Neuron (in vitro differentiated cells): ENCODE results near the gene THSD7B.
"Not testable (repeated sequence)": the region's sequence is repeated elsewhere in the genome, so short reads cannot be mapped to it uniquely, and the experiment has no call there.

Experiments used
- H2AFZ ChIP-seq: one replicate; pipeline ENCODE4 v1.6.1; 2013; ENCODE audit warnings: low read depth, mild to moderate bottlenecking, inconsistent platforms, low read length, moderate library complexity
- H3K27me3 ChIP-seq: one replicate; pipeline ENCODE4 v1.6.1; 2013; ENCODE audit warnings: low read length; ENCODE audit not compliant: insufficient read depth
- H3K36me3 ChIP-seq: one replicate; pipeline ENCODE4 v1.6.1; 2013; ENCODE audit warnings: low read length; ENCODE audit not compliant: insufficient read depth
- H3K4me1 ChIP-seq: one replicate; pipeline ENCODE4 v1.6.1; 2013; ENCODE audit warnings: low read length; ENCODE audit not compliant: insufficient read depth
- H3K4me3 ChIP-seq: 2 replicates; pipeline ENCODE4 v1.5.1; 2013; ENCODE audit warnings: mild to moderate bottlenecking, low read length, moderate library complexity
- H3K9me3 ChIP-seq: one replicate; pipeline ENCODE4 v1.6.1; 2013; ENCODE audit warnings: low read length

The THSD7B gene

DNA sequence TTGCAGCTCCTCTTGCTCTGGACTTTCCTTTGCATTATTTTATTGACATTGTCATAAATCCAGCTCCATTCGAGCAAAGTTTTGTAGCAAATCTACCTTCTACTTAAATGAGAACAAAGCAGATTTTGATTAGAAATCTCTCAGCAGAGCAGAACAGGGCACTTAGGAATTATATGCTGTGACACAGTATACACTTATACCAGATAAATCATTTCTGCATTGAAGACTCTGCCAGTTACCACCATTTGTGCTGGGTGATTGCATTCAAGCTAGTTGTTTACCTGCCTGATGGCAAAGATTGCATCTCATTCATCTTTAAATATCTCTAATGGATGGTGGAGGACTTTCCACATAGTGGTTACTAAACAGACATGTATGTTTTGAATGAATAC lies 757.3 kb downstream of the THSD7B start:
- no peak overlapping the region for H2AFZ ChIP-seq
- H3K36me3 ChIP-seq: no peaks in the 10 kb centered on the region
- H3K27me3 ChIP-seq: no peaks in the 10 kb centered on the region
- no peaks in the 10 kb centered on the region for H3K4me1 ChIP-seq
- no peak overlapping the region for H3K4me3 ChIP-seq
- H3K9me3 ChIP-seq: no peaks in the 10 kb centered on the region

DNA sequence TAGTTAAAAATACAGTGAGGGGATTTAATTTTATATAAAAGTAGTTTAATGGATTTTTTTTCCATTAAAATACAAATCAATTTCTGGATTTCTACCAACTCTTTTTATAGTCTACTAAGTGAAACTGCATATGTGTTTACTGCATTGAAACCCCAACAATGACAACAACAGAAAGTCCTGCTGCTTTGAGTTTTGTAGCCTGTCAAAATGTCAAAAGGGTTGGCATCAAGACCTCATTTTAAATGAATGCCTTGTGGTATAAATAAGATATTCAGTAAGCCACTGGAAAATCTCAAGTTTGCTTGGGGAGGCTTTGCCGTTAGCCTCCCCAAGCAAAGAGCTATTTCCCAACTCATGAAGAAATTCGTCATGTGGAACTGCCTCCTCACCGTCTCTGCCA lies 758.6 kb downstream of the THSD7B start:
- Histone ChIP-seq H3K9me3 (no peaks in the 10 kb centered on the region), H3K36me3 (no peaks in the 10 kb centered on the region), H3K4me3 (no peak overlapping the region), H2AFZ (no peak overlapping the region), H3K27me3 (no peaks in the 10 kb centered on the region), H3K4me1 (no peaks in the 10 kb centered on the region)

DNA sequence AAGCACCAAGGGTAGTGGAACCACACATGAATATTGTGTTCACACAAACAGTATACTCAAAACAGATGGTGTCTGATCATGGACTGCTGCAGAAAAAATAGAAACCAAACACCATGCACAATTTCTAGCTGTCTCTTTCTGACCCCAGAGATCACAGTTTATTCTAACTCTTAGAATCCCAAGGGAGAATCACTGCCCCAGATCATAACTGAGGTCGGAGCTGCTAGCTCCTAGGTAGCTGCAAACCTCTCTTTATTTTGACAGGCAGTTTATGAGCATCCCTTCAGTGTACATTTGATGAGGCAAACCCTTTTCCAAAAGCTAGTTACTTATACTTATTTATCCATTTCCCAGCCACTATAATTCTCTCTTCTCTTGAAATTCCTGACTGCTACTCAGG lies 759.8 kb downstream of the THSD7B start:
- no peaks in the 10 kb centered on the region for H3K36me3 ChIP-seq
- H2AFZ ChIP-seq: no peak overlapping the region
- H3K4me1 ChIP-seq: no peaks in the 10 kb centered on the region
- no peak overlapping the region for H3K4me3 ChIP-seq
- H3K27me3 ChIP-seq: no peaks in the 10 kb centered on the region
- no peaks in the 10 kb centered on the region for H3K9me3 ChIP-seq

DNA sequence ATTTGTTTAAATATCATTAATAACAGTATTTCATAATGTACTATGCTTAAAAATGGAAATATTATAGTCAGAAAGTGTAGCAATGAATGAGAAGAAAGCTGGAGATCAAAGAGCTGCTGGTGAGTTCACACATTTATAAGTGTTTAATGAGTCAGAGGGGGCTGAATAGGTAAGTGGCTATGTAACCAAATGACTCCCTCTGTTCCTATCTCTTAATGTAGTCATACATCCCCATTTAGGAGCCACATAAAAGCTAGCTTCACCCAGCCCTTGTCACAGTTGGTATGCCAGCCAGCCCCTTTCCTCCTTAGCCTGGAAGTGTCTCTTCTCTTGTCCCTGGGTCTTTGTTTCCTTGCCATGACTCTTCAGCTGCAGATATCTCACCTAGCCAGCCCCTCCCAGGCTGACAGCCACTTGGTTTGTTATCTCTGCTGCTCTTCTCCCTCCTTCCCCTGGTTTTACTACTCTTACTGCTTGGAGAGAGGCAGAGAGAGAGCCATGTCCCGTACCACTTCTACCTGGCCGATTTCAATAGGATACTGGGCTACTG lies 760.4 kb downstream of the THSD7B start:
- no peaks in the 10 kb centered on the region for H3K9me3 ChIP-seq
- H3K4me3 ChIP-seq: no peak overlapping the region
- no peaks in the 10 kb centered on the region for H3K4me1 ChIP-seq
- no peaks in the 10 kb centered on the region for H3K36me3 ChIP-seq
- H2AFZ ChIP-seq: no peak overlapping the region
- H3K27me3 ChIP-seq: no peaks in the 10 kb centered on the region

DNA sequence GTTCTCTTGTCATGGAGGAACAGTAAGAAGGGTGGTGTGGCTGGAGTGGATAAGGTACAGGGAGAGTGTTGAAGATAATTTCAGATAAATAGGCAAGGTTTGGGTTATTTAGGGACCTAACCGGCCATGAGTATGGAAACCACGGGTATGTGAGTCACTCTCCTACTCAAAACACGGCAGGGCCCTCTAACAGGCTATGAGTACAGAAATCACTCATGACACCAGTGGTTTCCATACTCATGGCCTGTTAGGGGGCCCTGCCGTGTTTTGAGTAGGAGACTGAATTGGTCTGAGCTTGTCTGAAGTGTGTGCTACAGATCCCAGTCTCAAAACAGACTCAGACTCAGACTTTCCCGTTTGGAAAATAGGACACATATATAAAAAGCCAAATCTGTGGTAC lies 770.6 kb downstream of the THSD7B start:
- Histone ChIP-seq H3K4me1 (no peaks in the 10 kb centered on the region), H2AFZ (no peak overlapping the region), H3K36me3 (no peaks in the 10 kb centered on the region), H3K9me3 (no peaks in the 10 kb centered on the region), H3K4me3 (no peak overlapping the region), H3K27me3 (no peaks in the 10 kb centered on the region)

DNA sequence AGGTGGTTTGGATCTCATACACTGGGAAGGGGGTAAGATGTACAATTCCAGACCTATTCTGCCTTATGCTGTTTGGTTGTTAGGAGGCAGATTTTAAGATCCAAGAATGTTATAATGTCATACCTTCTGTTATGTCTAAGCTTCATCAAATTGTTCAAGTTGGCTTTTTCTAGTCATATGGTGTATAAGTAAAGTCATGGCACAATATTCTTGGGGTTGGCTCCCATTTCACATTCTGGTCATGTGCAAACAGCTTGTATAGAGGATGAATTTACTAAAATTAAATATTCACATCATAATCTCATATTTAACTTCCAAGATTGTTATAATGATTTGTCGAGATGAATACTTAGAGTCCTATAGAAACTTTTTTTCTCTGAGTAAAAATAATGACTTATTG lies 774.0 kb downstream of the THSD7B start:
- Histone ChIP-seq H3K4me1 (no peaks in the 10 kb centered on the region), H2AFZ (no peak overlapping the region), H3K27me3 (no peaks in the 10 kb centered on the region), H3K9me3 (no peaks in the 10 kb centered on the region), H3K4me3 (no peak overlapping the region), H3K36me3 (no peaks in the 10 kb centered on the region)

DNA sequence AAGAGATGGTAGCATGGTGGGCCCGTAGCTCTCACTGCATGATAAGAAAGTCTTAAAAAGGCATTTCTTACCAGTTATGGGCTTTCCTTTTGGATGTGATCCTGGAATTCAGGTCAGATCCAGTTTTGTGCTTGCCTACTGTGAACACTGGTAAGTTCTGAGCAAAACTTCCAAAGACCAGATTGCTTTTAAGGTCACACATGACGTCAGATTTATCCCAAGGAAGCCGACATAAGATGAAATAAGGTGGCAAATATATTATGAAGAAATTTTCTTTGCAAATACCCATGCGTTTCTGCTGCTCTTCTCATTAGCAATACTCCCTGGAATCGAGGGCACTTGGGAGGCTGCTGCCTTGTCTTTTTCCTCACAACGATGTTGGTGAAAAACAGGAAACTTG lies 782.5 kb downstream of the THSD7B start:
- no peak overlapping the region for H2AFZ ChIP-seq
- H3K4me3 ChIP-seq: no peak overlapping the region
- H3K4me1 ChIP-seq: no peaks in the 10 kb centered on the region
- no peaks in the 10 kb centered on the region for H3K36me3 ChIP-seq
- H3K27me3 ChIP-seq: no peaks in the 10 kb centered on the region
- H3K9me3 ChIP-seq: no peaks in the 10 kb centered on the region

DNA sequence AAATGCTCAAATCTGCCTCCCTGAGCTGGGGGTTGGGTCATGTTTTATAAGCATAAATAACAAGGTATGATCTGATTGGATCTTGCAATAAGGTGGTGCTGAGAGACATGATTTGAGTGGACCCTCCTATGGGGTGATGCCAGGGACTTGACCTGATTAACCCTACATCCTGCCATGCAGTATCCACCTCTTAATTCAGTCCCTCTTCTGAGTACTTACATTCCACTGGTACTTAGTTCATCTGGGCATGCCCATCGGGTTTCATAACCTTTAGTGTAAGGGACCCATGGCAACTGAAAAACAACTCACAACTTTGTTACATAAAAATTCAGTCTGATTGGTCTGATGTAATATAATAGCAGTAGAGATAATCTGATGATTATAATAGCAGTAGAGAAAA lies 801.0 kb downstream of the THSD7B start:
- H3K27me3 ChIP-seq: no peaks in the 10 kb centered on the region
- no peak overlapping the region for H2AFZ ChIP-seq
- no peaks in the 10 kb centered on the region for H3K36me3 ChIP-seq
- H3K4me3 ChIP-seq: no peak overlapping the region
- H3K4me1 ChIP-seq: no peaks in the 10 kb centered on the region
- H3K9me3 ChIP-seq: no peaks in the 10 kb centered on the region

DNA sequence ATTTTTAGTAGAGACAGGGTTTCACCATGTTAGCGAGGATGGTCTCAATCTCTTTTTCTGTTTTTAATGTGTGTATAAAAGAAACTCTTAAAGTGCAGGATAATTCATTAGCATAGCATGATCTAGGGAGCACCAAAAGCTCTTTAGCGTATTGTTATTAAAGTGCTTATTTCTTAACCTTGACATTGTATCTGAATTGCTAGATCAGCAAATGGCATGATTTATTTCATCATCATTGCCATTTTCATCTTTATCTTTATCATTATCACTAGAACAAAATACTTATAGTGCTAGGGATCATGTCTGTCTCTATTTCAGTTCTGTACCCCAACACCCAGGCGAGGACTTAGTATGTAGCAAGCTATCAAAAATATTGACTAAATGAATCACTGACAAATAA lies 805.1 kb downstream of the THSD7B start:
- Histone ChIP-seq H3K9me3 (no peaks in the 10 kb centered on the region), H3K4me1 (no peaks in the 10 kb centered on the region), H2AFZ (no peak overlapping the region), H3K27me3 (no peaks in the 10 kb centered on the region), H3K4me3 (no peak overlapping the region), H3K36me3 (no peaks in the 10 kb centered on the region)

DNA sequence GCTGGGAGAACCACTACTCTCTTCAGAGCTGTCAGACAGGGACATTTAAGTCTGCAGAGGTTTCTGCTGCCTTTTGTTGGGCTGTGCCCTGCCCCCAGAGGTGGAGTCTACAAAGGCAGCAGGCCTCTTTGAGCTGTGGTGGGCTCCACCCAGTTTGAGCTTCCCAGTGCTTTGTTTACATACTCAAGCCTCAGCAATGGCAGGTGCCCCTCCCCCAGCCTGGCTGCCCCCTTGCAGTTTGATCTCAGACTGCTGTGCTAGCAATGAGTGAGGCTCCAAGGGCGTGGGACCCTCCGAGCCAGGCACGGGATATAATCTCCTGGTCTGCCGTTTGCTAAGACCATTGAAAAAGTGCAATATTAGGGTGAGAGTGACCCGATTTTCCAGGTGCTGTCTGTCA lies 822.5 kb downstream of the THSD7B start:
- H3K9me3 ChIP-seq, H3K27me3 ChIP-seq, H3K4me3 ChIP-seq, H3K36me3 ChIP-seq, H3K4me1 ChIP-seq, H2AFZ ChIP-seq: not testable (repeated sequence)

DNA sequence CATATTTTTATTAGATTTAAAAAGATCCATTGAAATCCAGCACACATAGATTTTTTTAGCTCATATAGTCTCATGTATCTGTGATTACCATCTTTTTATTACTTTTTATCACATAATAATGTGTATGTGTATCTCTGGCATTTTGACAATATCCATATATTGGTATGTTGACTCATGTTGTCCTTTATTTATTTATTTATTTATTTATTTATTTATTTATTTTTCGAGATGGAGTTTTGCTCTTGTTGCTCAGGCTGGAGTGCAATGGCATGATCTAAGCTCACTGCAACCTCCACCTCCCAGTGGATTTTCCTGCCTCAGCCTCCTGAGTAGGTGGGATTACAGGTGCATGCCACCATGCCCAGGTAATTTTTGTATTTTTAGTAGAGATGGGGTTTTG lies 823.2 kb downstream of the THSD7B start:
- not testable (repeated sequence) for H2AFZ ChIP-seq, H3K4me3 ChIP-seq, H3K36me3 ChIP-seq

DNA sequence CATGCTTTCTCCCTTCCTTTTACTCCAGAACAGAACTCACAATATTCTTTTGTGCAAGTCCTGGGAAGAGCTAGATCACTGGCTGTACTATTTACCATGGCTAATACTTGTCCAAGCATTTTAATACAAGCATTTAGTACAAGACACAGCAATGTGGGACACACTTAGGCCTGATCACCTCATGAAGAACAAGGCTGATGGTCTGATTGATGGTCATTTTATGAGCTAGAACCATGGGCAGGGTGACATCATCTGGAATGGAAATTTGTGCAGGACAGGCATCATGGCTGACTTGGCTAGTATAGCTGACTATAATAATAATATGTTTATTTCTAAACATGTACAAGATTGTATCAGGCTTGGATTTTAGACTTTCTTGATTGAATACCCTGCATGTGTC lies 824.8 kb downstream of the THSD7B start:
- no peaks in the 10 kb centered on the region for H3K27me3 ChIP-seq
- no peak overlapping the region for H2AFZ ChIP-seq
- H3K4me1 ChIP-seq: no peaks in the 10 kb centered on the region
- no peaks in the 10 kb centered on the region for H3K36me3 ChIP-seq
- no peak overlapping the region for H3K4me3 ChIP-seq
- H3K9me3 ChIP-seq: no peaks in the 10 kb centered on the region

More for the DNA sequence above, 823.2 kb downstream of the THSD7B start:
- not testable (repeated sequence) for H3K4me1 ChIP-seq, H3K27me3 ChIP-seq, H3K9me3 ChIP-seq

DNA sequence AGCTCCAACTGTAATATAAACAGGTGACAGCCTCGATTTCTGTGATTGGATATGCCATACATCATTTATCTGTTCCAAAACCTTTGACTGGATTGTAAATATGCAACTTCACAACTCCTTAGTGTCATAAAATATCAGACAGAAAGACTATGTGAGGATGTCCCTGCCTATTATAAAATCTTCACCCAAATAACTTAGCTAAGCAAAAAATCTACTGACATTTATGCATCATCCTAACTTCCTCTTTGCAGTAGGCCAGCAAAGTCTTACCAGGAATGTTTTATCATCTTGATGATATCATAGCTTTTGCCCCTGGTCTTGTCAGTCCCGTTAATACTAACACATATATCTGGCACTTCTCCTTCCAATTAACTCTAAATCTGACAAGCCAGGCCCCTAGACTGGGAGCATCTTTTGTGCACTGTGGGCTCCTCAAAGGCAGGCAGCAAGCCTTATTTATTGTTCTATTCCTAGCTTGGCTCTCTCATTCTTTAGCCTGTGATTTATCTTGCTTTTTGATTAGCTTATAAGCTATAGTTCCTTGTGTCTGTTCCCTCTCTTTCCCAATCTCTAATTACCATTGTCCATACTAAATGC lies 842.5 kb downstream of the THSD7B start:
- Histone ChIP-seq H2AFZ (no peak overlapping the region), H3K4me1 (no peaks in the 10 kb centered on the region), H3K4me3 (no peak overlapping the region), H3K36me3 (no peaks in the 10 kb centered on the region), H3K9me3 (no peaks in the 10 kb centered on the region), H3K27me3 (no peaks in the 10 kb centered on the region)

DNA sequence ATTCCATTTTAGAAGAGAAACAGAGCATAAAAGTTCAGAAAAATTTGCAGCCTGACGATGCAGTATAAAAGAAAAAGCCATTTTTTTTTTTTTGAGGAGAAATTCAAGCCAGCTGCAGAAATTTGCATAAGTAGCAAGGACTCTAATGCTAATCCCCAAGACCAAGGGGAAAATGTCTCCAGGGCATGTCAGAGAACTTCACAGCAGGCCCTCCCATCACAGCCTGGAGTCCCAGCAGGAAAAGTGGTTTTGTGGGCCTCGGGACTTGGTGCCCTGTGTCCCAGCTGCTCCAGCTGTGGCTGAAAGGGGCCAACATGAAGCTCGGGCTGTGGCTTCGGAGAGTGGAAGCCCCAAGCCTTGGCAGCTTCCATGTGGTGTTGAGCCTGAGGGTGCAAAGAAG lies 873.6 kb downstream of the THSD7B start:
- H3K36me3 ChIP-seq: no peaks in the 10 kb centered on the region
- no peaks in the 10 kb centered on the region for H3K27me3 ChIP-seq
- no peak overlapping the region for H3K4me3 ChIP-seq
- H3K9me3 ChIP-seq: no peaks in the 10 kb centered on the region
- H2AFZ ChIP-seq: no peak overlapping the region
- no peaks in the 10 kb centered on the region for H3K4me1 ChIP-seq
